Psoas muscle (tissue), 8 donors: ENCODE data around the gene CLCN2. TPM values are rescaled to one million over a fixed set of nuclear protein-coding genes. Genes with fewer than 3 reads are reported as not detected.

Experiments used
- ATAC-seq, 4 donors: fragments of 200-7000 bp; cut with Tn5 transposase; one replicate each; pipeline ENCODE4 v1.9.1; 2020; ENCODE audit warnings: moderate library complexity in 3 of 4, mild to moderate bottlenecking in 2 of 4
- DNase-seq, 2 donors: peaks; one replicate each; pipeline ENCODE4 v3.0.0-alpha.2; 2020
- H3K27ac ChIP-seq: fragments of 200-600 bp; one replicate; pipeline ENCODE4 v1.8.0; 2022
- H3K27me3 ChIP-seq, 3 donors: fragments of 200-600 bp in 1 of 3; one replicate each; pipeline versions ENCODE4 v1.6.1 to v1.8.0; 2013 to 2022; ENCODE audit warnings: low read length in 2 of 3, mild to moderate bottlenecking in 2 of 3, moderate library complexity in 1 of 3; ENCODE audit not compliant: insufficient read depth in 3 of 3
- H3K36me3 ChIP-seq, 2 donors: fragments of 200-600 bp in 1 of 2; one replicate each; pipeline versions ENCODE4 v1.6.1 to v1.8.0; 2013 to 2022; ENCODE audit warnings: low read depth in 1 of 2, mild to moderate bottlenecking in 1 of 2, moderate library complexity in 1 of 2; ENCODE audit not compliant: insufficient read depth in 1 of 2
- H3K4me1 ChIP-seq: fragments of 200-600 bp; one replicate; pipeline ENCODE4 v1.8.0; 2022
- H3K4me3 ChIP-seq: fragments of 200-600 bp; one replicate; pipeline ENCODE4 v1.8.0; 2022; ENCODE audit warnings: mild to moderate bottlenecking
- H3K9me3 ChIP-seq: fragments of 200-600 bp; one replicate; pipeline ENCODE4 v1.8.0; 2022
- CTCF ChIP-seq: fragments of 200-600 bp; IDR thresholded peaks from one replicate; pipeline ENCODE4 v1.8.0; 2022; ENCODE audit warnings: antibody characterized with exemption
- whole genome bisulfite sequencing, 3 donors: extraction: QIAGEN DNeasy Blood & Tissue Kit; methylation state at CpG; one replicate each; pipeline versions ENCODE4 v1.1.6 to v1.1.7; 2013; 5-methylcytosine and 5-hydroxymethylcytosine counted together
- intact Hi-C, 2 donors: fragments of 100-400 bp; cut with DNase I; formaldehyde crosslinking; loops; one replicate each; pipeline versions ENCODE4 v1.11.0 to v1.14.2; 2022
- polyA plus RNA-seq, 3 donors: library from polyadenylated mRNA; stranded (reverse); fragments of 200-250 nt; gene quantifications; one replicate each; pipeline ENCODE4 v1.2.3, GENCODE V29; 2013
- total RNA-seq, 4 donors: library from RNA; stranded (reverse); fragmentation: NEBNext Ultra II Directional in 2 of 4; extraction: Animal tissue kit (Norgen Biotek cat#: 25700) in 2 of 4; gene quantifications; one replicate each; pipeline versions ENCODE4 v1.2.1 to v1.2.4, GENCODE V29; 2021 to 2023
- donor health status: healthy with polysubstance abuse.
- donor health status: DM: no; HTN: no; CAD: no; lungs with moderate emphysema.
- donor health status: Bipolar disorder and iron deficiency.
- donor health status: healthy.
- donor health status: DM: yes; HTN: yes; CAD: no.
- donor health status: DM: no; HTN: no; CAD: no.
- donor health status: DM: no; HTN: no; CAD: no.
- donor health status: DM: yes; HTN: yes; CAD: no.

CLCN2 gene
- total and polyA plus RNA-seq, 7 donors = 0.64 to 2.8 (median 1.6) TPM

GRCh38 chr3:184322731-184323487 lies 38.5 kb downstream of the CLCN2 start:
- Histone ChIP-seq H3K9me3 (no peaks in the 10 kb centered on the region), H3K27ac (peak overlapping the region; percentile 90), H3K4me1 (peaks cover 58% of the 10 kb centered on the region), H3K4me3 (peak overlapping the region; percentile 71), H3K36me3 (peaks cover 35 to 86% of the 10 kb centered on the region in 2 donors), H3K27me3 (no peaks in the 10 kb centered on the region)
- DNase-seq (peak; percentile 77 to 86), ATAC-seq (peak; percentile 46 to 72 (median 68))
- intact Hi-C loops = no loop called here
- no peak for TF ChIP-seq CTCF
- WGBS, 3 donors = 61 to 80% (median 62%) methylated on average over 20 of the region's 20 CpGs

- DNase-seq = no peak
- WGBS, 3 donors = 45 to 70% (median 49%) methylated on average over 5 of the region's 5 CpGs
- H3K27me3 ChIP-seq = no peaks in the 10 kb centered on the region
- no peaks in the 10 kb centered on the region for H3K9me3 ChIP-seq
- H3K4me3 ChIP-seq = peak overlapping the region; percentile 71
- H3K27ac ChIP-seq = peak overlapping the region; percentile 90
- no peak for ATAC-seq
- peaks cover 70% of the 10 kb centered on the region for H3K4me1 ChIP-seq
- intact Hi-C loops = no loop called here
- peaks cover 28 to 86% of the 10 kb centered on the region in 2 donors for H3K36me3 ChIP-seq
- no peak for TF ChIP-seq CTCF
These were observed 39.7 kb downstream of the CLCN2 start for GRCh38 chr3:184321666-184322065.

- Histone ChIP-seq H3K4me1 (peaks cover 80% of the 10 kb centered on the region), H3K27me3 (no peaks in the 10 kb centered on the region), H3K4me3 (peak overlapping the region; percentile 71), H3K27ac (peak overlapping the region; percentile 90), H3K36me3 (peaks cover 26 to 78% of the 10 kb centered on the region in 2 donors), H3K9me3 (no peaks in the 10 kb centered on the region)
- intact Hi-C loops = no loop called here
- ATAC-seq (peak; percentile 85 to 87 (median 86)), DNase-seq (peak; percentile 98 to 99)
- WGBS, 3 donors = 1 to 10% (median 4%) methylated on average over 4 of the region's 4 CpGs
- no peak for TF ChIP-seq CTCF
These were observed 41.3 kb downstream of the CLCN2 start for GRCh38 chr3:184320104-184320445.

GRCh38 chr3:184317201-184317600 lies 44.2 kb downstream of the CLCN2 start:
- Histone ChIP-seq H3K9me3 (no peaks in the 10 kb centered on the region), H3K27ac (peak overlapping the region; percentile 96), H3K4me1 (peaks cover 57% of the 10 kb centered on the region), H3K36me3 (peaks cover 11 to 49% of the 10 kb centered on the region in 2 donors), H3K4me3 (peak overlapping the region; percentile 80), H3K27me3 (no peaks in the 10 kb centered on the region)
- TF ChIP-seq CTCF = no peak
- ATAC-seq (no peak), DNase-seq (peak in 1 of 2 donors; percentile 36)
- intact Hi-C loops = loop anchor here in 1 of 2 donors (5.0 kb wide), 1 partner anchor 140 kb away; no protein-coding TSS in a partner anchor
- WGBS, 3 donors = 53 to 65% (median 56%) methylated on average over 5 of the region's 5 CpGs
